ENCODE results near the gene MYBL2.
"Not testable (repeated sequence)": the region's sequence is repeated elsewhere in the genome, so short reads cannot be mapped to it uniquely, and the experiment has no call there.

Gene MYBL2

GRCh38 chr20:43666376-43667328 is at the start of gene MYBL2:
Gene MYBL2, plus strand, starts transcription at chr20:43667114. Its CDS starts 170 bp downstream, at chr20:43667284.
- peak; percentile 60 to 62 for DNase-seq

- DNase-seq: no peak
Measured at GRCh38 chr20:43631598-43631997, 35.3 kb upstream of the MYBL2 start.

GRCh38 chr20:43636429-43636828 is 30.5 kb upstream of the MYBL2 start:
- DNase-seq: no peak

DNA sequence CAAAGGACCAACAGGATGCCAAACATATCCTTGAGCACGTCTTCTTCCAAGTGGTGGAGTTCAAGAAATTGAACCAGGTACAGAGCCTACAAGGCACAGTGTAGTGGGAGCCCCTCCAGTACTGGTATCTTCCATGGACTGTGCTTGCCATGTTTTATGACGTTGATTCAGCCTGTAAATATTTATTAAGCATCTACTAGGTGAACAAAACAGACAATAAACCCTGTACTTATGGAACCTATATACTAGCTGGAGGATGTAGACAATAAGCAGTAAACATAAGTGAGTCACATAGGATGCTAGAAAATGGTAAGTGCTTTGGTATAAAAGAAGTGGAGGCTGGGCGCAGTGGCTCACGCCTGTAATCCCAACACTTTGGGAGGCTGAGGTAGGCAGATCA is 24.4 kb upstream of the MYBL2 start:
- no peak for DNase-seq

DNA sequence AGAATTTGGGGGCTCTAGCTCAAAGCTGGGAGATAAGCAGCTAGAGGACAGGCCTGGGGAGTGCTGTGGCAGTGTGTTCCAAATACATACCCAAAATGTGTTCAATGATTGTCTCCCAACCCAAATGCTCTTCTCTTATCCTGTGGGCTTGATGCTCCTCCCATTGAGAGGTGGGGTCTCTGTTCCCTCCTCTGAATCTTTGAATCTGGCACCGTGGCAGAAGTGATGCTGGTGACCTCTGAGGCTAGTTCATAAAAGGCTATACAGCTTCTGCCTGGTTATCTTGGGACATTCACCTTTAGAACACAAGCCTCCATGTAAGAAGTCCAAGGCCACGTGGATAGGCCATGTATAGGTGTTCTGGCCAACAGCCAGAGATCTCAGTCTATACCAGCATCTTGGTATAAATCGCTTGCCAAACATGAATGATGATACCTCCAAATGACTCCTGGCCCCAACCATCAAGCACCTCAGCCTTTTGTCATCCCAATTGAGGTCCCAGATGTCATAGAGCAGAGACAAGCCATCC is 15.9 kb upstream of the MYBL2 start:
- no peak for DNase-seq

DNA sequence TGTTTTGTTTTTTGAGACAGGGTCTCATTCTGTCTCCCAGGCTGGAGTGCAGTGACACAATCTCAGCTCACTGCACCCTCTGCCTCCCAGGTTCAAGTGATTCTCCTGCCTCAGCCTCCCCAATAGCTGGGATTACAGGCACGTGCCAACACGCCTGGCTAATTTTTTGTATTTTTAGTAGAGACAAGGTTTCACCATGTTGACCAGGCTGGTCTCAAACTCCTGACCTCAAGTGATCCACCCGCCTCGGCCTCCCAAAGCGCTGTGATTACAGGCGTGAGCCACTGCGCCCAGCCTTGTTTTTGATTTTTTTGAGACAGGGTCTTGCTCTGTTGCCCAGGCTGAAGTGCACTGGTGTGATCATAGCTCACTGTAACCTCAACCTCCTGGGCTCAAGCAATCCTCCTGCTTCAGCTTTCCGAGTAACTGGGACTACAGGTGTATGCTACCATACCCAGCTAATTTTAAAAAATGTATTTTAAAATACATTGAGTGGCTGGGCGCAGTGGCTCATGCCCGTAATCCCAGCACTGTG is 15.2 kb upstream of the MYBL2 start:
- not testable (repeated sequence) for DNase-seq

DNA sequence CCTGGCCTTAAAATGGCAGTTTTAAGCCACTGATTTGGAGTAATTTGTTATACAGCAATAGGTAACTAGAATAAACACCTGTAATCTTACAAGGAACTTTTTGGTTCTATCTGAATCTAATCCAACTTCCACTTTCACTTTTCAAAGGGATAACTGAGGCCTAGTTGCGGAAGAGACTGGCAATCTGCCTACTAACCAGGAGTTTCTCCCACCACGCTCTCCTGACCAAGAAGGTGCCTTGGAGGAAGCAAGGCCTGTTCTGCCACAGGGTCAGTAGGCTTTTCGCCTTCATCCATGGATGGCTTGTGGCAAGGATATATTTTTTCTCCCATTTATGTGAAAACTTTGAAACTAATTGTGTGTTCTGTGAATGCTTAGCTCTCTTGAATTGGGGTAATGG is 12.9 kb upstream of the MYBL2 start:
- DNase-seq: no peak

GRCh38 chr20:43655176-43655575 is 11.7 kb upstream of the MYBL2 start:
- not testable (repeated sequence) for DNase-seq

GRCh38 chr20:43655937-43656336 is 11.0 kb upstream of the MYBL2 start:
- DNase-seq: no peak

DNA sequence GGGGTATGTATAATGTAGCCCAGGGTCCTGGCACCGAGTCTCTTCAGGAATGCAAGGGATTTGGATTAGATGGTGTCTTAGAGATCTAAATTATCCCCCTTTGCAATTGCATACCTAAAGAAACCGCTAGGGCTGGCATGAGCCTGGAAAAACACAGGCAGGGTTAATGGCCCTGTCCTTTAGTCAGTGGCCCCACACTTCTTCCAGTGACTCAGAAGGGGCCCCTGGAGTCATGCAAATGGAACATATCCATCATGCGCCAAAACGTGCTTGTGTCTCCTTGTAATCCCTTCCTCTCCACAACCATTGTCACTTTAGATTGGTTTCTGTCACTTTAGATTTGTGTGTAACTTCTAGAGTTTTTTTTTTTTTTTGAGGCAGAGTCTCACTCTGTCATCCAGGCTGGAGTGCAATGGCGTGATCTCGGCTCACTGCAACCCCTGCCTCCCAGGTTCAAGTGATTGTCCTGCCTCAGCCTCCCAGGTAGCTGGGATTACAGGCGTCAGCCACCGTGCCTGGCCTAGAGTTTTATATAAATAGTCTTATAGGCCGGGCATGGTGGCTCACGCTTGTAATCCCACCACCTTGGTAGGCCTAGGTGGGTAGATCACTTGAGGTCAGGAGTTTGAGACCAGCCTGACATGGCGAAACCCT is 8.7 kb upstream of the MYBL2 start:
- no peak for DNase-seq

DNA sequence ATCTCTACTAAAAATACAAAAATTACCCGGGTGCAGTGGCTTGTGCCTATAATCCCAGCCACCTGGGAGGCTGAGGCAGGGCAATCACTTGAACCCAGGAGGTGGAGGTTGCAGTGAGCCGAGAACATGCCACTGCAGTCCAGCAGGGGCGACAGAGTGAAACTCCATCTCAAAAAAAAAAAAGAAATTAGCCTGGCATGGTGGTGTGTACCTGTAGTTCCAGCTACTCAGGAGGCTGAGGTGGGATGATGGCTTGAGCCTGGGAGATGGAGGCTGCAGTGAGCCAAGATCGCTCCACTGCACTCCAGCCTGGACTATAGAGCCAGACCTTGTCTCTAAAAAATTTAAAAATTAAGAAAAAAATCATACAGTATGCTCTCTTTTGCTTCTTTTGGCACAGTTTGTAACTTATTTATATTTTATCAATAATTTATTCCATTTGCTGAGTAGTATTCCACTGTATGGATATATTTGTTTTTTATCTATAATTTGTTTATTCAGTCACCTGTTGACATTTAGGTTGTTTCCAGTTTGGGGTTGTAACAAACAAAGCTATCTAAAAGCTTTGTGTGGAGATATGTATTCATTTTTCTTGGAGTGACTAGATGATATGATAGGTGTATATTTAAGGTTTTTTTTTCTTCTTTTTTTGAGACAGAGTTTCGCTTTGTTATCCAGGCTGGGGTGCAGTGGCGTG is 8.0 kb upstream of the MYBL2 start:
- DNase-seq: no peak

DNA sequence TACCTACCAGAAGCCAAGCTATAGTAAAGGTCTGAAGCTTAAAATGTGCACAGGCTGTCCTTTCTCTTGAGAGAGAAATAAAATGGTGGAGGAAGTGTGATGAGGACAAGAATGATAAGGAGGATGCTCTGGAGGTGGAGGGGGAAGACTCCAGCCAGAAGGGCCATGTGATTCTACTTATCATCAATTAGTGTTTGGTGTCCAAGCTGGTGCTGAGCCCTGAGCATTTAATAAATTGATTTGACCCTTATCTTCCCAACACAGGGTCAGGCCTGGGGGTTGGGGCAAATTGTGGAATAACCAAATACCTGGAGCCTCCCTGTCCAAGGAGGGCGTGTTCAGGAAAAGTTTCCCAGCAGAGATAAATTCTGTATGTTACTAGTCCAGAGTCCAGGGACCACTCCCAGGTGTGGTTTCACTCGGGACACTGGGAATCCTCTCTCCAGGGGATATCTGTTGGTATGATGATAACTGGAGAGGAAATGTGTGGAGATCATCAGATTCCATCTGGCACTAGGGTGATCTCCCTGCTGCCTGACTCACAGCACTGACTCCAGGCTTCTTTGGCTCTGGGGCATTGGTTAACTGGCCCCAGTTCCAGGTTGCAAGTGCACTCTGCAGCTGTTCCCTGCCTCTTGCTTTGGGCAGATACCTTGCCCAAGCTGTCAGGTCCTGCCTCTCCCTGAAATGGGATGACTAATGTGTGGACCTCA is 3.8 kb upstream of the MYBL2 start:
- no peak for DNase-seq

DNA sequence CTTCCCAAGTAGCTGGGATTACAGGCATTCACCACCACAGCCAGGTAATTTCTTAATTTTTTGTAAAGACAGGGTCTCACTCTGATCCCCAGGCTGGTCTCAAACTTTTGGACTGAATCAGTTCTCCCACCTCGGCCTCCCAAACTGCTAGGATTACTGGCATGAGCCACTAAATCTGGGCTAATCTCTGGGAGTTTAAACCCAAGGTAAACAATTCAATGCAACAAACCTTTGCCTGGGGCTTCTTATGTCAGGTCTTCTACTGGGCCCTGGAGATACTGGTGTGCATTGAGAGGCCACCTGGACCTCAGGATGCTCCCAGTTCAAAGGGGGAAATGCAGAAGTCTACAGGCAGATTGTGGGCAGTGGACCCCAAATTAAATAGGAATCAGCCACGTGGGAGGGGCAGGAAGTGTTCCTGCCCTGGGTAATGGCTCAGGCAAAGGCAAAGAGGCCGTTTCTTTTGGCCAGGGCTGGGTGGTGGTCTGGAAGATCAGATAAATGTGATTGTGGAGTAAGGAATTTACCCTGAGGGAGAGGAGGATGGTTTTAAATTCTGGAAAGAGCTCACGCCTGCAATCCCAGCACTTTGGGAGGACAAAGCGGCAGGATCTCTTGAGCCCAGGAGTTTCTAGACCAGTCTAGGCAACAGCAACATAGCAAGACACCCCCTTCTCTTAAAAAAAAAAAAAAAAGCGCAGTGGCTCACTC is 1.3 kb upstream of the MYBL2 start:
- DNase-seq: no peak

- DNase-seq: peak in 1 of 2 experiments; percentile 23
Measured at GRCh38 chr20:43667341-43668132, 623 bp downstream of the MYBL2 start.

DNA sequence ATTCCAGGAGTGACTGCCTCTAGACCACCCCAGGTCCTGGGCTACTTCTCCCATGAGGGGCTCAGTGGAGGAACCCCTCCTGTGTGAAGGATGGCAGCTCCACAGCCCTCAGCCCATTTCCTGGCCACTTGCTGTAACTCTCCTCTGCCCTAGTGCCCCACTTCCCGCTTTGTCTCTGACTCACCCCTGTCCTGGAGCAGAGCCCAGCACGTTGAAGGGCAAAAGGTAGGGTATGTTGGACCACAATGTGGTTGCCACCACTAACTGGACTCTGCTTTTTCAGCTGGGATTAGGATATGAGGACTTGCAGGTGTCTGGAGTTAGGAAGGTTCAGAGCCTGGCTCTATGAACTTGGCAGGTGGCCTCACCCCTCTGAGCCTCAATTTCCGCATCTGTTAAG is 2.4 kb downstream of the MYBL2 start:
- DNase-seq: no peak

GRCh38 chr20:43670423-43670822 is 3.5 kb downstream of the MYBL2 start:
- DNase-seq: no peak

- no peak for DNase-seq
Measured at GRCh38 chr20:43676368-43676767, 9.5 kb downstream of the MYBL2 start.

DNA sequence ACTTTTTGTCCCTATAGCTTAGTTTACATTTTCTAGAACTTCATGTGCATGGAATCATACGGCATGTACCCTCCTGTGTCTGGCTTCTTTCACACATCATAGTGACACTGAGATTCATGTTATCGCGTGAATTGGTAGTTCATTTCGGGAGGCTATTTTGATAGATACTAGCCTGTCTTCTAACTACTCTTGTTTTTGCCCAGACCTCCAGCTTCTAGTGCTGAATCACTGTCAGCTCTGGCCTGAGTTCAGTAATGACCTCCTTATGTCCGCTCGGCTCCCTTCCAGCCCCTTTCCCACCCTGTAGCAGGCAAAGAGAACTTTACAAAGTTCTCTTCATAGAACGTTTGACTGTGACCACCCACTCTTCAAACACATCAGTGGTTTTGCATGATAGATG is 14.1 kb downstream of the MYBL2 start:
- DNase-seq: no peak

GRCh38 chr20:43681468-43681942 is 14.6 kb downstream of the MYBL2 start:
- peak; percentile 18 to 57 for DNase-seq

GRCh38 chr20:43681991-43682410 is 15.1 kb downstream of the MYBL2 start:
- peak in 1 of 2 experiments; percentile 63 for DNase-seq

DNA sequence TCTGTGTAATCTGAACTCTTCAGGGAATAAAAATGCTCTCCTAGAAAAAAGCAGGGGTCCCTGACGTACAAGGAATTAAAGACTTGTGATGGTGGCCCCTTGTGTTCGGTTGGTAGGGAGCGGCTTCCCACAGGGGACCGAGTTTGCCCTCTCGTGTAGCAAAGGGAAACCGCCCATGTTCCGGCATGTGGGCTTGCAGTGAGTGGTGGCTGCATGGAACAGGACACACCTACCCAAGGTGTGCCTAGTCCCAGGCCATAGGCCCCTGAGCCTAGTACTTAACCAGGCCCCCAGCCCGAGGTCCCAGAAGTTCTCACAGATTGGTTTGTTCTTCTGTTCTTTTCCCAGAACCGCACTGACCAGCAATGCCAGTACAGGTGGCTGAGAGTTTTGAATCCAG is 15.5 kb downstream of the MYBL2 start:
- no peak for DNase-seq
